PC-9 (cell line): ENCODE measurements around the gene RAB30. TPM values are rescaled to one million over a fixed set of nuclear protein-coding genes. Genes with fewer than 3 reads are reported as not detected.

Experiments
- BruUV-seq: library from RNA; stranded (reverse); fragments of 400-500 nt; replicated peaks from 2 replicates; lab custom pipeline; 2021; lab: Mats Ljungman, UMichigan
- CTCF ChIA-PET: fragments of 300-600 bp; sonication (Branson Sonifier 250); formaldehyde crosslinking; loops from one replicate; lab custom pipeline; 2022; ENCODE audit warnings: antibody characterized with exemption; lab: Charles Lee
- POLR2A ChIA-PET: fragments of 300-600 bp; sonication (Branson Sonifier 250); formaldehyde crosslinking; loops from one replicate; lab custom pipeline; 2022; ENCODE audit warnings: antibody characterized with exemption; ENCODE audit not compliant: unreplicated experiment; lab: Charles Lee
- DNase-seq, 2 experiments: peaks; one replicate each; pipeline versions ENCODE4 v3.0.0 to v3.0.0-alpha.2; 2015 to 2022; ENCODE audit warnings: mixed read lengths in 1 of 2
- H2AFZ ChIP-seq: fragments of 200-600 bp; sonication (generic); 2 replicates; pipeline ENCODE4 v1.8.1; 2017; ENCODE audit warnings: antibody characterized with exemption
- H3F3A ChIP-seq: fragments of 200-600 bp; sonication (generic); 2 replicates; pipeline ENCODE4 v1.8.1; 2017; ENCODE audit warnings: antibody characterized with exemption, mild to moderate bottlenecking, low read depth; ENCODE audit not compliant: insufficient read depth
- H3K27ac ChIP-seq: fragments of 200-600 bp; sonication (generic); 2 replicates; pipeline ENCODE4 v1.6.1; 2016; ENCODE audit warnings: mixed run types
- H3K27me3 ChIP-seq: fragments of 200-600 bp; sonication (generic); 2 replicates; pipeline ENCODE4 v1.6.1; 2016; ENCODE audit warnings: low read depth, mixed run types; ENCODE audit not compliant: insufficient read depth
- H3K36me3 ChIP-seq: fragments of 200-600 bp; sonication (generic); 2 replicates; pipeline ENCODE4 v1.6.1; 2016; ENCODE audit warnings: low read depth, mixed run types
- H3K4me1 ChIP-seq: fragments of 200-600 bp; sonication (generic); replicated peaks from 2 replicates; pipeline ENCODE4 v1.6.1; 2016; ENCODE audit warnings: mixed run types; ENCODE audit not compliant: insufficient read depth
- H3K4me2 ChIP-seq: fragments of 200-600 bp; sonication (generic); 2 replicates; pipeline ENCODE4 v1.6.1; 2017; ENCODE audit warnings: mixed run types
- H3K4me3 ChIP-seq: fragments of 200-600 bp; sonication (generic); 2 replicates; pipeline ENCODE4 v1.6.1; 2016; ENCODE audit warnings: mixed run types
- H3K79me2 ChIP-seq: fragments of 200-600 bp; sonication (generic); 2 replicates; pipeline ENCODE4 v1.6.1; 2017; ENCODE audit warnings: low read depth, mixed run types
- H3K9me2 ChIP-seq: fragments of 200-600 bp; sonication (generic); 2 replicates; pipeline ENCODE4 v1.8.1; 2017; ENCODE audit warnings: mild to moderate bottlenecking; ENCODE audit not compliant: insufficient read depth
- H3K9me3 ChIP-seq: fragments of 200-600 bp; sonication (generic); 2 replicates; pipeline ENCODE4 v1.8.1; 2016; ENCODE audit warnings: low read depth; ENCODE audit not compliant: insufficient read depth
- H4K20me1 ChIP-seq: fragments of 200-600 bp; sonication (generic); 2 replicates; pipeline ENCODE4 v1.8.1; 2017; ENCODE audit not compliant: insufficient read depth
- CTCF ChIP-seq: fragments of 200-600 bp; sonication (generic); conservative IDR thresholded peaks from 2 replicates; pipeline ENCODE4 v1.6.1; 2017; ENCODE audit warnings: mixed run types, antibody characterized with exemption, mild to moderate bottlenecking, moderate library complexity
- EZH2 ChIP-seq: fragments of 200-600 bp; sonication (generic); IDR thresholded peaks from 2 replicates; pipeline ENCODE4 v1.8.0; 2017; ENCODE audit warnings: antibody characterized with exemption, low read depth
- intact Hi-C: fragments of 100-400 bp; cut with micrococcal nuclease; formaldehyde crosslinking; loops from one replicate; pipeline ENCODE4 v1.10.0; 2022; ENCODE audit not compliant: unreplicated experiment
- total RNA-seq: library from RNA; stranded (reverse); gene quantifications from 2 replicates; pipeline ENCODE4 v1.2.3, GENCODE V29; 2021

The RAB30 gene
- total RNA-seq, 1 experiment from 2014 or later, result 3.6 TPM

GRCh38 chr11:83036701-83037100 lies 35.0 kb downstream of the RAB30 start:
- no peaks in the 10 kb centered on the region for H3K9me3 ChIP-seq
- CTCF ChIA-PET, result no interaction called here
- peaks cover 17% of the 10 kb centered on the region for H3F3A ChIP-seq
- H4K20me1 ChIP-seq, result no peaks in the 10 kb centered on the region
- H3K4me1 ChIP-seq, result peaks cover 23% of the 10 kb centered on the region
- H3K27me3 ChIP-seq, result no peaks in the 10 kb centered on the region
- no peak overlapping the region for H3K4me2 ChIP-seq
- no peaks in the 10 kb centered on the region for H3K36me3 ChIP-seq
- no peak overlapping the region for H3K4me3 ChIP-seq
- intact Hi-C loops, result no loop called here
- no TSS peak for BruUV-seq
- no peak for DNase-seq
- no peak for TF ChIP-seq EZH2
- TF ChIP-seq CTCF, result no peak
- H3K79me2 ChIP-seq, result no peaks in the 10 kb centered on the region
- H3K27ac ChIP-seq, result no peak overlapping the region
- H2AFZ ChIP-seq, result no peak overlapping the region
- POLR2A ChIA-PET, result interaction anchor here (0.6 kb wide), 1 partner anchor 742 kb away, joined by 7 read pairs; no protein-coding TSS in a partner anchor
- no peaks in the 10 kb centered on the region for H3K9me2 ChIP-seq

DNA sequence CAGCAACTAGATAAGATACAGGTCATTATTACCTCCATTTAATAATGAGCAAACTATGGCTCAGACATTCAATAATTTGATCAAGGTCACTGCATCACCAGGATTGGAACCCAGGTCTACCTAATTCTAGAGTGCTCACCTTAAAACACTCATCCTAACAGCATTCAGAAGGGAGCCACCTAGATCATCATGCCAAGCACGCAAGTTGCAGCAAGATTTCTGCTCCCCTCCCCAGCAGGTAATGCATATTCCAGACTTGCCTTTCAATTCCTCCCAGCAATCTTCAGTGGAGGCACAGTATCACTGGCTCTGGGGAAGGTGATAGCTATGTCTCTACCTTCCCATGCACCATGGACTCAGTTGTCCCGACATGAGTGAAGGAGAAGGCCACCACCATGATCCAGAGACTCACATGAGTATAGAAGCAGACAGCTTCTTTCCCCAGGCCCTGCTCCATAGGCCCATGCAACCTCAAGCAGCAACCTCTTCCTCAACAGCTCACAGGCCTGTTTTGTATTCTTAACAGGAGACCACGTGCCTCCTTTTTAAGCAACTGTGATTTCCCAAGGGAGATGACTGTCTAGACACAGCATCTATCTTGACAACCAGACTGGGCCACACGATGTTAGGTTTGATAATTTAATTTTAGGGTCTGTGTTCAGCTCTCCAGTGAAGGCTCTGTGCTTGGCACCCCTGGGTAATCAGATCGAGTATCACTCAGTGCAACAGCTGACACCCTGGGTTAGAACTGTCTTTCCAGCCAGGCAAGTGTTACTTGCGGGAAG lies 36.4 kb downstream of the RAB30 start:
- TF ChIP-seq EZH2 (no peak), CTCF (no peak)
- no peak for DNase-seq
- H3K27me3 ChIP-seq, result no peaks in the 10 kb centered on the region
- BruUV-seq, result no TSS peak
- intact Hi-C loops, result no loop called here
- no peak overlapping the region for H3K27ac ChIP-seq
- no peaks in the 10 kb centered on the region for H3K9me3 ChIP-seq
- H4K20me1 ChIP-seq, result no peaks in the 10 kb centered on the region
- peaks cover 23% of the 10 kb centered on the region for H3K4me1 ChIP-seq
- no peak overlapping the region for H3K4me3 ChIP-seq
- CTCF ChIA-PET, result no interaction called here
- peak overlapping the region; percentile 66; the same call in 1 of the 2 replicates for H3K4me2 ChIP-seq
- no peak overlapping the region for H2AFZ ChIP-seq
- no peaks in the 10 kb centered on the region for H3K79me2 ChIP-seq
- H3K36me3 ChIP-seq, result no peaks in the 10 kb centered on the region
- POLR2A ChIA-PET, result interaction anchor here (0.5 to 0.6 kb wide), 2 partner anchors 36 to 122 kb away, joined by 3 to 9 read pairs; partner anchors contain the start of genes PCF11 and RAB30
- peaks cover 17% of the 10 kb centered on the region for H3F3A ChIP-seq
- no peaks in the 10 kb centered on the region for H3K9me2 ChIP-seq

DNA sequence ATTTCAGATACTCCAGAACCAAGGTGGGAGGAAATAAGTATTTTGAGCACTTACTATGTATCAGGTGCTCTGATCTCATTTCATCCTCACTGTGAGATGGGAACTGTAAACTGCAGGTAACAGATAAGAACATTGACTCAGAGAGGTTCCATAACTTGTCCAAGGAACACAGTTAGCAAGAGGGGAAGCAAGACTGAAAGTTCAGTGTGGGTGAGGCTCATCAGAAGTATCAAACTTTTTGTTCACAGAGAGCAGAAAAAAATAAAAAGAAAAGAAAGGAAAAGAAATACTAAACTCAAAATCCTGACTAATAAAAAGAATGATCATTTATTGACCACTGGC lies 37.1 kb downstream of the RAB30 start:
- no peak for TF ChIP-seq CTCF
- TF ChIP-seq EZH2, result no peak
- intact Hi-C loops, result loop anchor here (1.0 kb wide), 1 partner anchor 37 kb away; the partner anchor contains the start of gene RAB30
- no peak overlapping the region; the same call in 1 of the 2 replicates for H3K27ac ChIP-seq
- H4K20me1 ChIP-seq, result no peaks in the 10 kb centered on the region
- H3K4me2 ChIP-seq, result peak overlapping the region; percentile 66
- H3K36me3 ChIP-seq, result no peaks in the 10 kb centered on the region
- H3K4me3 ChIP-seq, result no peak overlapping the region
- H3K9me3 ChIP-seq, result no peaks in the 10 kb centered on the region
- CTCF ChIA-PET, result no interaction called here
- no peaks in the 10 kb centered on the region for H3K79me2 ChIP-seq
- no TSS peak for BruUV-seq
- POLR2A ChIA-PET, result interaction anchor here (0.5 to 0.6 kb wide), 3 partner anchors 51 to 327 kb away, joined by 3 to 9 read pairs (median 6); partner anchors contain the start of gene PCF11
- no peak overlapping the region for H2AFZ ChIP-seq
- no peaks in the 10 kb centered on the region for H3K27me3 ChIP-seq
- H3K9me2 ChIP-seq, result no peaks in the 10 kb centered on the region
- peaks cover 23% of the 10 kb centered on the region for H3K4me1 ChIP-seq
- peaks cover 17% of the 10 kb centered on the region for H3F3A ChIP-seq
- no peak for DNase-seq
